Right lobe of liver (tissue), 6 donors: ENCODE data around the gene BHLHE41. TPM values are rescaled to one million over a fixed set of nuclear protein-coding genes. Genes with fewer than 3 reads are reported as not detected.

ENCODE experiments used
- ATAC-seq, 4 donors: fragments of 200-7000 bp; cut with Tn5 transposase; one replicate each; pipeline ENCODE4 v1.9.1; 2020; ENCODE audit warnings: mild to moderate bottlenecking in 4 of 4, moderate library complexity in 4 of 4
- DNase-seq, 3 donors: peaks; one replicate each; pipeline ENCODE4 v3.0.0-alpha.2; 2020
- H3K27ac ChIP-seq, 3 donors: fragments of 200-600 bp; one replicate each; pipeline ENCODE4 v1.8.0; 2022
- H3K27me3 ChIP-seq, 2 donors: fragments of 200-600 bp; one replicate each; pipeline ENCODE4 v1.8.0; 2022
- H3K36me3 ChIP-seq, 4 donors: fragments of 200-600 bp; sonication (generic) in 1 of 4; one replicate each; pipeline versions ENCODE4 v1.5.1 to v1.8.0; 2017 to 2022; ENCODE audit warnings: control low read depth in 1 of 4
- H3K4me1 ChIP-seq, 4 donors: fragments of 200-600 bp; sonication (generic) in 1 of 4; one replicate each; pipeline versions ENCODE4 v1.5.1 to v1.8.0; 2017 to 2022; ENCODE audit warnings: control low read depth in 1 of 4
- H3K4me3 ChIP-seq, 3 donors: fragments of 200-600 bp; one replicate each; pipeline ENCODE4 v1.8.0; 2022
- H3K9me3 ChIP-seq, 4 donors: fragments of 200-600 bp; sonication (generic) in 1 of 4; one replicate each; pipeline versions ENCODE4 v1.5.1 to v1.8.0; 2017 to 2022; ENCODE audit warnings: control low read depth in 1 of 4
- CTCF ChIP-seq, 4 donors: fragments of 200-600 bp in 3 of 4; fragments of 450-650 bp in 1 of 4; IDR thresholded peaks; one replicate each; pipeline versions ENCODE4 v1.5.1 to v1.8.0; 2016 to 2022; ENCODE audit warnings: antibody characterized with exemption in 4 of 4, mild to moderate bottlenecking in 2 of 4
- POLR2A ChIP-seq: fragments of 450-650 bp; IDR thresholded peaks from one replicate; pipeline ENCODE4 v1.6.1; 2017; ENCODE audit warnings: antibody characterized with exemption, mild to moderate bottlenecking
- WGBS: methylation state at CpG from one replicate; pipeline ENCODE4 v1.1.6; 2018; ENCODE audit warnings: low coverage, low lambda C conversion rate; ENCODE audit not compliant: insufficient coverage; ENCODE audit errors: missing lambda C conversion rate; 5-methylcytosine and 5-hydroxymethylcytosine counted together
- intact Hi-C, 2 donors: fragments of 100-400 bp; cut with DNase I; formaldehyde crosslinking; loops; one replicate each; pipeline versions ENCODE4 v1.11.2 to v1.14.1; 2022
- total RNA-seq, 6 experiments: library from RNA; depleted of rRNA in 2 of 6; stranded (reverse); fragments of >200 nt in 2 of 6; fragmentation: NEBNext Ultra II Directional in 3 of 6; extraction: Animal tissue kit (Norgen Biotek cat#: 25700) in 3 of 6; gene quantifications; one replicate each; pipeline versions ENCODE4 v1.1.0 to v1.2.4, GENCODE V29; 2016 to 2023
- donor health status: DM: no; HTN: yes; CAD: no.
- donor health status: DM: no; HTN: no; CAD: no.
- donor health status: DM: no; HTN: no; CAD: no.
- donor health status: DM: no; HTN: yes; CAD: no.
- donor health status: DM: no; HTN: yes; CAD: no.

BHLHE41 gene
- total RNA-seq, 6 experiments from 2014 or later = 0.43 to 1.3 (median 0.84) TPM

GRCh38 chr12:26113853-26114719 lies 10.8 kb downstream of the BHLHE41 start:
- intact Hi-C loops = no loop called here
- Histone ChIP-seq H3K27me3 (no peaks in the 10 kb centered on the region), H3K4me1 (peaks cover 0 to 13% (median 3%) of the 10 kb centered on the region in 4 donors), H3K27ac (peak overlapping the region; percentile 78 to 88 (median 81)), H3K4me3 (peak overlapping the region; percentile 53 to 67 (median 62)), H3K36me3 (no peaks in the 10 kb centered on the region), H3K9me3 (no peaks in the 10 kb centered on the region)
- TF ChIP-seq POLR2A (peak; percentile 94), CTCF (IDR thresholded peaks at IDR 0.05) (peak in 2 of 4 donors; percentile 17 to 41)
- ATAC-seq (peak; percentile 86 to 95 (median 92)), DNase-seq (peak; percentile 96 to 97 (median 97))
- 2% methylated on average over 35 of the region's 72 CpGs for WGBS

GRCh38 chr12:26113181-26113654 lies 11.6 kb downstream of the BHLHE41 start:
- ATAC-seq (peak; percentile 6 to 43 (median 18)), DNase-seq (peak in 1 of 3 donors; percentile 59)
- H3K4me3 ChIP-seq = peak overlapping the region in 2 of 3 donors; percentile 62 to 67
- no peaks in the 10 kb centered on the region for H3K36me3 ChIP-seq
- no peaks in the 10 kb centered on the region for H3K27me3 ChIP-seq
- no peak for TF ChIP-seq CTCF (IDR thresholded peaks at IDR 0.05)
- TF ChIP-seq POLR2A = no peak
- WGBS = 29% methylated on average over 6 of the region's 6 CpGs
- intact Hi-C loops = no loop called here
- no peaks in the 10 kb centered on the region for H3K9me3 ChIP-seq
- peak overlapping the region in 2 of 3 donors; percentile 81 to 88 for H3K27ac ChIP-seq
- peaks cover 0 to 13% (median 3%) of the 10 kb centered on the region in 4 donors for H3K4me1 ChIP-seq

- Histone ChIP-seq H3K36me3 (no peaks in the 10 kb centered on the region), H3K27ac (no peak overlapping the region), H3K4me1 (peaks cover 0 to 13% (median 3%) of the 10 kb centered on the region in 4 donors), H3K9me3 (no peaks in the 10 kb centered on the region), H3K27me3 (no peaks in the 10 kb centered on the region), H3K4me3 (no peak overlapping the region)
- DNase-seq = no peak
- TF ChIP-seq POLR2A (no peak), CTCF (IDR thresholded peaks at IDR 0.05) (no peak)
- intact Hi-C loops = no loop called here
- WGBS = 89% methylated on average over 6 of the region's 8 CpGs
- no peak for ATAC-seq
These were observed 12.1 kb downstream of the BHLHE41 start for GRCh38 chr12:26112703-26113147.

DNA sequence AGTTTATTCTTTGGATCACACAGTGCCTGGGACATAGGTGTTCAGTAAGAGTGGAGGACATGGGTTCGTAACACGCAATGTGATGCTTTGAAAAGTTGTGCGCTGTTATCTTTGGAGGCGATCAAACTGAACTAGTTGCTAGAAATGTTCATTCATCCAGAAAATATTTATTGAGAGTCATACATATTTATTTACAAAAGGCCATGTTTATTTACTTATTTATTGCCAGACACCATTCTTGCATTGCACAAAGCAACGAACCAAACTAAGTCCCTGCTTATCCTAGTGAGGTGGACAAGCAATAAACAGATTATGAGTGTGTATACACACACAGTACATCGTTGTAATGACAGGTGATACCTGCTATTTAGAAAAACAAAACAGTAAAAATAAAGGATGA lies 12.6 kb downstream of the BHLHE41 start:
- TF ChIP-seq POLR2A (no peak), CTCF (IDR thresholded peaks at IDR 0.05) (no peak)
- 81% methylated on average over 6 of the region's 6 CpGs for WGBS
- H3K27me3 ChIP-seq = no peaks in the 10 kb centered on the region
- DNase-seq (no peak), ATAC-seq (no peak)
- no peaks in the 10 kb centered on the region for H3K36me3 ChIP-seq
- H3K4me1 ChIP-seq = peaks cover 0 to 13% (median 3%) of the 10 kb centered on the region in 4 donors
- no peak overlapping the region for H3K4me3 ChIP-seq
- H3K9me3 ChIP-seq = no peaks in the 10 kb centered on the region
- intact Hi-C loops = no loop called here
- H3K27ac ChIP-seq = no peak overlapping the region
